Measurements from ENCODE around the gene MOB4. TPM values are rescaled to one million over a fixed set of nuclear protein-coding genes. Genes with fewer than 3 reads are reported as not detected.

Gene MOB4
- total RNA-seq, result 20.1 and 26.8 TPM in 2 replicates

GRCh38 chr2:197515739-197516392, at the start of gene MOB4:
TSS of gene MOB4 (plus strand) at chr2:197516066. CDS start at chr2:197516087, 21 bp downstream.

GRCh38 chr2:197499594-197500502, 16.0 kb upstream of the MOB4 start, which contains the start of the genes HSPD1 and HSPE1:
TSS of gene HSPD1 (minus strand) at chr2:197499840. CDS start at chr2:197498848, 992 bp downstream.
TSS of gene HSPE1 (plus strand) at chr2:197500379. CDS start at chr2:197500437, 58 bp downstream.

Other genes starting within 250 kb of the MOB4 start
- 2.8 and 4.7 TPM in 2 replicates for gene ANKRD44, start 205.3 kb upstream of the MOB4 start, total RNA-seq
- 115 and 124 TPM in 2 replicates for gene SF3B1, start 81.0 kb upstream of the MOB4 start, total RNA-seq
- gene COQ10B, start 62.5 kb upstream of the MOB4 start, total RNA-seq, result 19.3 and 22.3 TPM in 2 replicates
- 112 and 113 TPM in 2 replicates for gene HSPD1, start 16.2 kb upstream of the MOB4 start, total RNA-seq
- gene HSPE1, start 15.7 kb upstream of the MOB4 start, total RNA-seq, result 90.4 and 109 TPM in 2 replicates
- gene RFTN2, start 159.5 kb downstream of the MOB4 start, total RNA-seq, result 16.2 and 18.1 TPM in 2 replicates
- gene MARS2, start 189.3 kb downstream of the MOB4 start, total RNA-seq, result 4.6 and 5.3 TPM in 2 replicates